GM12878 (cell line): ENCODE measurements around the gene SORBS1. TPM values are rescaled to one million over a fixed set of nuclear protein-coding genes. Genes with fewer than 3 reads are reported as not detected.

Source experiments
- ATAC-seq: fragments of 200-7000 bp; cut with Tn5 transposase; 3 replicates; pipeline ENCODE4 v1.9.1; 2020; ENCODE audit warnings: mild to moderate bottlenecking, moderate library complexity
- BruUV-seq: library from RNA; stranded (reverse); fragments of 400-500 nt; replicated peaks from 2 replicates; lab custom pipeline; 2021; lab: Mats Ljungman, UMichigan
- CTCF ChIA-PET: fragments of 300-600 bp; sonication (Branson Sonifier 250); formaldehyde crosslinking; extraction: SDS; loops from one replicate; lab custom pipeline; 2021; ENCODE audit warnings: inconsistent platforms; lab: Yijun Ruan, JAX
- POLR2A ChIA-PET: fragments of 350-600 bp; formaldehyde crosslinking; extraction: SDS; loops from one replicate; lab custom pipeline; 2021; ENCODE audit warnings: inconsistent platforms; lab: Charles Lee
- RAD21 ChIA-PET: fragments of 300-600 bp; sonication (Branson Sonifier 250); formaldehyde crosslinking; loops from one replicate; lab custom pipeline; 2023; ENCODE audit warnings: antibody characterized with exemption; ENCODE audit not compliant: unreplicated experiment; lab: Charles Lee
- SMC1A ChIA-PET: fragments of 300-600 bp; sonication (Branson Sonifier 250); formaldehyde crosslinking; loops from one replicate; lab custom pipeline; 2023; ENCODE audit not compliant: unreplicated experiment, uncharacterized antibody; lab: Charles Lee
- DNase-seq: peaks from one replicate; pipeline ENCODE4 v3.0.0-alpha.2; 2011; ENCODE audit warnings: low read depth, low spot score
- FAIRE-seq: peaks from 3 replicates; lab custom pipeline; 2011; peaks lifted over from hg19 to GRCh38; lab: Jason Lieb, UNC
- H2AFZ ChIP-seq: 2 replicates; pipeline ENCODE4 v1.6.0; 2011; ENCODE audit warnings: low read depth, low read length, control low read depth; ENCODE audit not compliant: control insufficient read depth
- H3K27ac ChIP-seq: 2 replicates; pipeline ENCODE4 v1.5.1; 2011; ENCODE audit warnings: control low read depth; ENCODE audit not compliant: control insufficient read depth, insufficient read depth
- H3K27me3 ChIP-seq, 2 experiments: replicated peaks in 1 of 2; 2 replicates each; pipeline versions ENCODE4 v1.6.0 to v1.6.1; 2011; ENCODE audit warnings: low read length in 1 of 2; ENCODE audit not compliant: control insufficient read depth in 2 of 2, insufficient read depth in 2 of 2
- H3K36me3 ChIP-seq, 2 experiments: 2 replicates each; pipeline ENCODE4 v1.5.1; 2011; ENCODE audit warnings: low read length in 1 of 2; ENCODE audit not compliant: control insufficient read depth in 2 of 2, insufficient read depth in 2 of 2
- H3K4me1 ChIP-seq: 2 replicates; pipeline ENCODE4 v1.6.1; 2011; ENCODE audit warnings: mild to moderate bottlenecking, low read length, moderate library complexity, mixed read lengths; ENCODE audit not compliant: control insufficient read depth, insufficient read depth
- H3K4me2 ChIP-seq: 2 replicates; pipeline ENCODE4 v1.6.0; 2011; ENCODE audit warnings: control low read depth; ENCODE audit not compliant: control insufficient read depth, insufficient read depth
- H3K4me3 ChIP-seq: fragments of 200-600 bp; sonication (generic); 2 replicates; pipeline ENCODE4 v1.5.1; 2016
- H3K79me2 ChIP-seq: 2 replicates; pipeline ENCODE4 v1.6.0; 2011; ENCODE audit warnings: low read length; ENCODE audit not compliant: control insufficient read depth, insufficient read depth
- H3K9ac ChIP-seq: 2 replicates; pipeline ENCODE4 v1.8.0; 2011; ENCODE audit warnings: low read length, control low read depth, mixed read lengths; ENCODE audit not compliant: control insufficient read depth, insufficient read depth
- H3K9me3 ChIP-seq: replicated peaks from 3 replicates; pipeline ENCODE4 v1.5.1; 2011; ENCODE audit warnings: mild to moderate bottlenecking, low read length; ENCODE audit not compliant: control insufficient read depth, insufficient read depth
- H4K20me1 ChIP-seq: 2 replicates; pipeline ENCODE4 v1.6.0; 2011; ENCODE audit not compliant: control insufficient read depth, insufficient read depth
- ASH2L ChIP-seq: fragments of 300-600, 200-600 bp; sonication (generic); IDR thresholded peaks from 2 replicates; pipeline ENCODE4 v1.6.1; 2017; ENCODE audit warnings: low read depth, mild to moderate bottlenecking, borderline replicate concordance
- BCL3 ChIP-seq: IDR thresholded peaks from 2 replicates; pipeline ENCODE4 v1.6.1; 2011; ENCODE audit warnings: borderline replicate concordance, low read depth, mild to moderate bottlenecking, moderate library complexity, low read length; ENCODE audit not compliant: insufficient read depth, poor library complexity, severe bottlenecking
- JUND ChIP-seq: IDR thresholded peaks from 2 replicates; pipeline ENCODE4 v1.6.1; 2012; ENCODE audit warnings: low read depth, mild to moderate bottlenecking, low read length, improper control_type of control experiment, moderate library complexity
- RELB ChIP-seq: fragments of 450-650 bp; IDR thresholded peaks from 2 replicates; pipeline ENCODE4 v1.6.1; 2017; ENCODE audit warnings: low read depth, mild to moderate bottlenecking, moderate library complexity
- TBL1XR1 ChIP-seq: IDR thresholded peaks from 2 replicates; pipeline ENCODE4 v1.6.1; 2012; ENCODE audit warnings: low read depth, low read length, improper control_type of control experiment
- USF2 ChIP-seq: IDR thresholded peaks from 2 replicates; pipeline ENCODE4 v1.6.1; 2011; ENCODE audit warnings: low read depth, low read length, improper control_type of control experiment, borderline replicate concordance
- ZBTB4 ChIP-seq: fragments of 450-650 bp; formaldehyde crosslinking; IDR thresholded peaks from 2 replicates; pipeline ENCODE4 v1.4.0; 2022; ENCODE audit warnings: mild to moderate bottlenecking, moderate library complexity
- ZNF592 ChIP-seq: fragments of 450-650 bp; IDR thresholded peaks from 2 replicates; pipeline ENCODE4 v1.6.1; 2017; ENCODE audit warnings: mild to moderate bottlenecking, moderate library complexity
- WGBS: methylation state at CpG from one replicate; pipeline ENCODE4 v1.1.6; 2016; ENCODE audit warnings: low lambda C conversion rate; ENCODE audit not compliant: insufficient replicate concordance, insufficient coverage; ENCODE audit errors: missing lambda C conversion rate; 5-methylcytosine and 5-hydroxymethylcytosine counted together
- in situ Hi-C: fragments of 300-500 bp; cut with MboI; formaldehyde crosslinking; loops from 9 replicates; pipeline ENCODE4 v1.14.3; 2018; ENCODE audit warnings: mixed read lengths
- intact Hi-C: fragments of 100-400 bp; cut with micrococcal nuclease; formaldehyde crosslinking; loops from one replicate; pipeline ENCODE4 v1.14.2; 2022; ENCODE audit not compliant: unreplicated experiment
- polyA plus RNA-seq, 11 experiments: library from polyadenylated mRNA; depleted of rRNA in 4 of 11; unstranded in 6 of 11; stranded (reverse) in 5 of 11; fragments of >200 nt; fragmentation: Nextera tagmentation in 4 of 11; fragmentation: Illumina TruSeq in 1 of 11; extraction: Ambion mirVana in 4 of 11; extraction: Trizol in 1 of 11; gene quantifications; 1 replicate in 1 of 11; 2 replicates in 10 of 11; pipeline versions ENCODE4 v1.2.1 to v1.2.3, GENCODE V29; 2011 to 2016; ENCODE audit warnings: inconsistent platforms in 2 of 11, missing spikeins in 2 of 11, low read depth in 1 of 11
- total RNA-seq, 4 experiments: library from RNA; depleted of rRNA in 3 of 4; stranded (reverse); fragments of >200 nt in 3 of 4; fragmentation: Illumina TruSeq in 1 of 4; extraction: Trizol in 1 of 4; gene quantifications; 2 replicates each; pipeline versions ENCODE4 v1.2.1 to v1.2.3, GENCODE V29; 2013 to 2021

The SORBS1 gene
- total and polyA plus RNA-seq, 10 of the 15 experiments (the other 5 are each of a cell fraction or from before 2014, with no cell fraction given), result 0.13 to 0.75 (median 0.39) TPM

- no TSS peak for BruUV-seq
- peaks cover 4% of the 10 kb centered on the region; the same call in 1 of the 2 replicates for H3K4me1 ChIP-seq
- peaks cover 36% of the 10 kb centered on the region for H3K79me2 ChIP-seq
- H2AFZ ChIP-seq, result no peak overlapping the region
- intact Hi-C loops, result no loop called here
- ChIA-PET RAD21 (no interaction called here), CTCF (no interaction called here), SMC1A (interaction anchor here (1.2 kb wide), 2 partner anchors 20 to 24 kb away, joined by 4 read pairs; no protein-coding TSS in a partner anchor), POLR2A (interaction anchor here (0.6 to 1.0 kb wide), 2 partner anchors 11 to 24 kb away, joined by 4 to 7 read pairs; no protein-coding TSS in a partner anchor)
- H3K4me2 ChIP-seq, result no peak overlapping the region
- H3K27ac ChIP-seq, result no peak overlapping the region
- 96% methylated on average over 12 of the region's 12 CpGs for WGBS
- H3K36me3 ChIP-seq, result peaks cover 32 to 38% of the 10 kb centered on the region in 2 experiments
- H3K4me3 ChIP-seq, result no peak overlapping the region
- no peak for TF ChIP-seq JUND
- no peak for TF ChIP-seq ZNF592
- no peak for TF ChIP-seq TBL1XR1
- TF ChIP-seq ASH2L, result no peak
- no peak for TF ChIP-seq RELB
- TF ChIP-seq ZBTB4, result no peak
- no peak for TF ChIP-seq BCL3
- TF ChIP-seq USF2, result no peak
- H3K27me3 ChIP-seq, result no peaks in the 10 kb centered on the region
- no peak overlapping the region for H3K9ac ChIP-seq
- H3K9me3 ChIP-seq, result no peaks in the 10 kb centered on the region
- in situ Hi-C loops, result no loop called here
- peaks cover 4% of the 10 kb centered on the region for H4K20me1 ChIP-seq
- no peak for DNase-seq
- no peak for ATAC-seq
- no peak for FAIRE-seq
Observed at GRCh38 chr10:95268438-95268837, 292.7 kb downstream of the SORBS1 start.
